Peyer's patch (tissue), 4 donors: Measurements from ENCODE around the gene MON1A. TPM values are rescaled to one million over a fixed set of nuclear protein-coding genes. Genes with fewer than 3 reads are reported as not detected.

Experiments
- DNase-seq, 3 donors: peaks; one replicate each; pipeline ENCODE4 v3.0.0-alpha.2; 2017 to 2019
- H3K27ac ChIP-seq, 4 donors: fragments of 200-600 bp; sonication (generic); one replicate each; pipeline ENCODE4 v1.5.1; 2016 to 2019
- H3K27me3 ChIP-seq, 2 donors: fragments of 200-600 bp; sonication (generic); one replicate each; pipeline ENCODE4 v1.5.1; 2019
- H3K36me3 ChIP-seq, 3 donors: fragments of 200-600 bp; sonication (generic); one replicate each; pipeline ENCODE4 v1.5.1; 2016 to 2019
- H3K4me1 ChIP-seq, 4 donors: fragments of 200-600 bp; sonication (generic); one replicate each; pipeline ENCODE4 v1.5.1; 2016 to 2019
- H3K4me3 ChIP-seq, 4 donors: fragments of 200-600 bp; sonication (generic); 1 replicate in 3 of 4; 2 replicates in 1 of 4; pipeline ENCODE4 v1.5.1; 2016 to 2019; ENCODE audit warnings: mild to moderate bottlenecking in 1 of 4
- H3K9me3 ChIP-seq, 4 donors: fragments of 200-600 bp; sonication (generic); one replicate each; pipeline ENCODE4 v1.5.1; 2016 to 2019; ENCODE audit warnings: mild to moderate bottlenecking in 1 of 4
- CTCF ChIP-seq, 6 experiments: fragments of 450-650 bp in 4 of 6; fragments of 200-600 bp in 2 of 6; sonication (generic) in 1 of 6; IDR thresholded peaks; one replicate each; pipeline ENCODE4 v1.5.1; 2017 to 2019; ENCODE audit warnings: antibody characterized with exemption in 6 of 6, mild to moderate bottlenecking in 3 of 6, moderate library complexity in 1 of 6
- POLR2A ChIP-seq, 2 donors: fragments of 450-650 bp; IDR thresholded peaks; one replicate each; pipeline ENCODE4 v1.5.1; 2017; ENCODE audit warnings: antibody characterized with exemption in 2 of 2, mild to moderate bottlenecking in 2 of 2, moderate library complexity in 2 of 2
- total RNA-seq, 4 donors: library from RNA; depleted of rRNA; stranded (reverse); fragments of >200 nt; gene quantifications; one replicate each; pipeline ENCODE4 v1.1.0, GENCODE V29; 2016

MON1A gene
- total RNA-seq, 4 donors from 2014 or later, result 19.0 to 32.3 (median 22.5) TPM

DNA sequence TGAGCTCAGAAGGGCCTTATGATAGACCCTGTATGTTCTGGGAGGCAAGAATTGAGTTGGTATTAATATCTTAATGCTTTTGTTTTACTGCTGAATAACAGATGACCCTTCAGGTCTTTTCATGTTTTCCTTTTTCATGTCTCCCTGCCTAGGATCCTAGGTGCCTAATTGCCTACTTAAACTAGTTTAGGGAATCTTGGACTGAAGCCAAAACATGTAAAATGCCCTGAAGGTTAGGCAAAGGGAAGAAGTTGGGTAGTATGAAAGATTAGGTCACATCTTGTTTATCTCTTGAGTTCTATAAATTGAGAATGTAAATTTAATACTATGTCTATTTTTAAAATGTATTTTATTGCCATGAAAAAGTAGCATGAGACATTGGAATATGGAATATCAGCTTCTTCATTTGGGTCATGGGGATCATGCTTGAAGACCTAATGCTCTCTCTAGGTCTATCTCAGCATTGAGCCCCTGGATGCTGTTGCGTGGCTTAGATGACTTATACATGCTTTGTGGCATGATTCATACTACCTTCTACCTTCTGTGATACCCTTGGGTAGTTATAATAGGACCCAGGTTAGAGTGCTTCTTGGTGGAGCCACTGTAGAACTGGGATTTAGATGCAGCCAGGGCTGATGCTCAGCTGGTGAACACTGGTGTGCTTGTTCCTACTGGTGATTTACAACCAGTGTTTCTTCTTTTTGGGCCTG lies 36.8 kb upstream of the MON1A start:
- Histone ChIP-seq H3K4me1 (no peaks in the 10 kb centered on the region), H3K27ac (no peak overlapping the region), H3K4me3 (no peak overlapping the region), H3K27me3 (no peaks in the 10 kb centered on the region), H3K36me3 (peaks cover 0 to 32% (median 0%) of the 10 kb centered on the region in 3 donors), H3K9me3 (no peaks in the 10 kb centered on the region)
- no peak for DNase-seq
- TF ChIP-seq POLR2A (IDR thresholded peaks at IDR 0.05) (no peak), CTCF (IDR thresholded peaks at IDR 0.05) (no peak)

DNA sequence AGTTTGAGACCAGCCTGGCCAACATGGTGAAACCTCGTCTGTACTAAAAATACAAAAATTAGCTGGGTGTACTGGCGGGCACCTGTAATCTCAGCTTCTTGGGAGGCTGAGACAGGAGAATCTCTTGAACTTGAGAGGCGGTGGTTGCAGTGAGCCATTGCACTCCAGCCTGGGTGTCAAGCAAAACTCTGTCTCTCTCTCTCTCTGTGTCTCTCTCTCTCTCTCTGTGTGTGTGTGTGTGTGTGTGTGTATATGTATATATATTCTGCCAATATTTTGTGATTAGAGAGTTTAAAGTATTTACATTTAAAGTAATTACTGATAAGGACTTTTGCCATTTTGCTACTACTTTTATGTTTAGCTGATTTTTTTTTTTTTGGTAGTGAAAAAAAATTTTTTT lies 26.0 kb upstream of the MON1A start:
- H3K4me3 ChIP-seq, result no peak overlapping the region
- peaks cover 0 to under 1% (median 0%) of the 10 kb centered on the region in 4 donors for H3K4me1 ChIP-seq
- H3K9me3 ChIP-seq, result no peaks in the 10 kb centered on the region
- DNase-seq, result no peak
- H3K36me3 ChIP-seq, result no peaks in the 10 kb centered on the region
- TF ChIP-seq POLR2A (IDR thresholded peaks at IDR 0.05), result no peak
- TF ChIP-seq CTCF (IDR thresholded peaks at IDR 0.05), result no peak
- no peak overlapping the region for H3K27ac ChIP-seq
- H3K27me3 ChIP-seq, result no peaks in the 10 kb centered on the region

DNA sequence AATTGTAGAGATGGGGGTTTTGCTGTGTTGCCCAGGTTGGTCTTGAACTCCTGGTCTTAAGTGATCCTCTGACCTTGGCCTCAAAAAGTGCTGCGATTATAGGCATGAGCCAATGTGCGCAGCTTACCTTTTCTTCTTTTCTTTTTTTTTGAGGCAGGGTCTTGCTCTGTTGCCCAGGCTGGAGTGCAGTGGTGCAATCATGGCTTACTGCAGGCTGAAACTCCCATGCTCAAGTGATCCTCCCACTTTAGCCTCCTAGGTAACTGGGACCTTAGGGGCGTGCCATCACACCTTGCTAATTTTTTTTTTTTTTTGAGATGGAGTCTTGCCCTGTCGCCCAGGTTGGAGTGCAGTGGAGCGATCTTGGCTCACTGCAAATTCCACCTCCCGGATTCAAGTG lies 23.3 kb upstream of the MON1A start:
- Histone ChIP-seq H3K4me3 (no peak overlapping the region), H3K27me3 (no peaks in the 10 kb centered on the region), H3K36me3 (no peaks in the 10 kb centered on the region), H3K27ac (no peak overlapping the region), H3K4me1 (peaks cover 0 to 15% (median 0%) of the 10 kb centered on the region in 4 donors), H3K9me3 (no peaks in the 10 kb centered on the region)
- no peak for DNase-seq
- no peak for TF ChIP-seq POLR2A (IDR thresholded peaks at IDR 0.05)
- no peak for TF ChIP-seq CTCF (IDR thresholded peaks at IDR 0.05)

DNA sequence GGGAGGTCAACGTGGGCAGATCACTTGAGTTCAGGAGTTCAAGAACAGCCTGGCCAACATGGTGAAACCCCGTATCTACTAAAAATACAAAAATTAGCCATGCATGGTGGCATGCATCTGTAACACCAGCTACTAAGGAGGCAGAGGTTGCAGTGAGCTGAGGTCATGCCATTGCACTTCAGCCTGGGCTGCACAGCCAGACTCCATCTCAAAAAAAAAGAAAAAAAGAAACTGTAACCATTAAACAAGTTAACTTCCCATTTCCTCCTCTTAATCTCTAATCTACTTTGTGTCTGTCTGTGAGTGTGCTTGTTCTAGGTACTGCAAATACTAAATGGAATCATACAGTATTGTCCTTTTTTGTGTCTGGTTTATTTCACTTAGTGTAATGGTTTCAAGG lies 13.0 kb upstream of the MON1A start:
- H3K36me3 ChIP-seq, result peaks cover 0 to 4% (median 0%) of the 10 kb centered on the region in 3 donors
- TF ChIP-seq POLR2A (IDR thresholded peaks at IDR 0.05), result no peak
- TF ChIP-seq CTCF (IDR thresholded peaks at IDR 0.05), result no peak

GRCh38 chr3:49940667-49941249 lies 11.1 kb upstream of the MON1A start:
- no peaks in the 10 kb centered on the region for H3K9me3 ChIP-seq
- no peak for DNase-seq
- peak overlapping the region; percentile 89 to 96 (median 94) for H3K27ac ChIP-seq
- H3K4me1 ChIP-seq, result peaks cover 0 to 18% (median 6%) of the 10 kb centered on the region in 4 donors
- TF ChIP-seq POLR2A (IDR thresholded peaks at IDR 0.05) (no peak), CTCF (IDR thresholded peaks at IDR 0.05) (no peak)
- H3K4me3 ChIP-seq, result peak overlapping the region; percentile 61 to 82 (median 76)
- no peaks in the 10 kb centered on the region for H3K27me3 ChIP-seq
- H3K36me3 ChIP-seq, result peaks cover 0 to 4% (median 0%) of the 10 kb centered on the region in 3 donors

More for the DNA sequence above, 13.0 kb upstream of the MON1A start:
- no peaks in the 10 kb centered on the region for H3K27me3 ChIP-seq
- H3K4me3 ChIP-seq, result no peak overlapping the region
- H3K9me3 ChIP-seq, result no peaks in the 10 kb centered on the region
- H3K27ac ChIP-seq, result peak overlapping the region in 1 of 4 donors; percentile 42
- H3K4me1 ChIP-seq, result peaks cover 0 to 18% (median 10%) of the 10 kb centered on the region in 4 donors
- DNase-seq, result no peak
